ENCODE data around the gene PTPRM.

- TF ChIP-seq POLR2A (IDR thresholded peaks at IDR 0.05; ENCODE audit: low read depth, low read length): no peak
- TF ChIP-seq CTCF (IDR thresholded peaks at IDR 0.05; ENCODE audit: extremely low read depth in 1 of 2, insufficient read depth in 1 of 2, low read depth in 1 of 2, low read length in 2 of 2): no peak
- no peak for TF ChIP-seq POLR2AphosphoS5 (IDR thresholded peaks at IDR 0.05; ENCODE audit: insufficient read depth, low read depth, low read length)
- TF ChIP-seq EZH2 (IDR thresholded peaks at IDR 0.05; ENCODE audit: borderline replicate concordance, low read depth, low read length, severe bottlenecking): no peak
- no peak for TF ChIP-seq JUN (IDR thresholded peaks at IDR 0.05; ENCODE audit: borderline replicate concordance, insufficient read depth, insufficient read length, low read depth)
- no peak for TF ChIP-seq MAX (IDR thresholded peaks at IDR 0.05; ENCODE audit: insufficient read depth, insufficient read length)
- TF ChIP-seq MYC (IDR thresholded peaks at IDR 0.05; ENCODE audit: low read depth, low read length): no peak
- TF ChIP-seq FOS (IDR thresholded peaks at IDR 0.05; ENCODE audit: borderline replicate concordance, insufficient read depth, low read length): no peak
These were observed 731.1 kb downstream of the PTPRM start for GRCh38 chr18:8298186-8298585.

Data from endothelial cell of umbilical vein (primary cell).